Psoas muscle (tissue), 8 donors: ENCODE measurements around the gene PPP2R2C. TPM values are rescaled to one million over a fixed set of nuclear protein-coding genes. Genes with fewer than 3 reads are reported as not detected.

Source experiments
- ATAC-seq, 4 donors: fragments of 200-7000 bp; cut with Tn5 transposase; one replicate each; pipeline ENCODE4 v1.9.1; 2020; ENCODE audit warnings: moderate library complexity in 3 of 4, mild to moderate bottlenecking in 2 of 4
- DNase-seq, 2 donors: peaks; one replicate each; pipeline ENCODE4 v3.0.0-alpha.2; 2020
- H3K27ac ChIP-seq: fragments of 200-600 bp; one replicate; pipeline ENCODE4 v1.8.0; 2022
- H3K27me3 ChIP-seq, 3 donors: fragments of 200-600 bp in 1 of 3; one replicate each; pipeline versions ENCODE4 v1.6.1 to v1.8.0; 2013 to 2022; ENCODE audit warnings: low read length in 2 of 3, mild to moderate bottlenecking in 2 of 3, moderate library complexity in 1 of 3; ENCODE audit not compliant: insufficient read depth in 3 of 3
- H3K36me3 ChIP-seq, 2 donors: fragments of 200-600 bp in 1 of 2; one replicate each; pipeline versions ENCODE4 v1.6.1 to v1.8.0; 2013 to 2022; ENCODE audit warnings: low read depth in 1 of 2, mild to moderate bottlenecking in 1 of 2, moderate library complexity in 1 of 2; ENCODE audit not compliant: insufficient read depth in 1 of 2
- H3K4me1 ChIP-seq: fragments of 200-600 bp; one replicate; pipeline ENCODE4 v1.8.0; 2022
- H3K4me3 ChIP-seq: fragments of 200-600 bp; one replicate; pipeline ENCODE4 v1.8.0; 2022; ENCODE audit warnings: mild to moderate bottlenecking
- H3K9me3 ChIP-seq: fragments of 200-600 bp; one replicate; pipeline ENCODE4 v1.8.0; 2022
- WGBS, 3 donors: extraction: QIAGEN DNeasy Blood & Tissue Kit; methylation state at CpG; one replicate each; pipeline versions ENCODE4 v1.1.6 to v1.1.7; 2013; 5-methylcytosine and 5-hydroxymethylcytosine counted together
- intact Hi-C, 2 donors: fragments of 100-400 bp; cut with DNase I; formaldehyde crosslinking; loops; one replicate each; pipeline versions ENCODE4 v1.11.0 to v1.14.2; 2022
- polyA plus RNA-seq, 3 donors: library from polyadenylated mRNA; stranded (reverse); fragments of 200-250 nt; gene quantifications; one replicate each; pipeline ENCODE4 v1.2.3, GENCODE V29; 2013
- total RNA-seq, 4 donors: library from RNA; stranded (reverse); fragmentation: NEBNext Ultra II Directional in 2 of 4; extraction: Animal tissue kit (Norgen Biotek cat#: 25700) in 2 of 4; gene quantifications; one replicate each; pipeline versions ENCODE4 v1.2.1 to v1.2.4, GENCODE V29; 2021 to 2023
- TF ChIP-seq, protein P1 (sequence below): fragments of 200-600 bp; IDR thresholded peaks from one replicate; pipeline ENCODE4 v1.8.0; 2022; ENCODE audit warnings: antibody characterized with exemption
- donor health status: healthy with polysubstance abuse.
- donor health status: DM: no; HTN: no; CAD: no; lungs with moderate emphysema.
- donor health status: Bipolar disorder and iron deficiency.
- donor health status: healthy.
- donor health status: DM: yes; HTN: yes; CAD: no.
- donor health status: DM: no; HTN: no; CAD: no.
- donor health status: DM: no; HTN: no; CAD: no.
- donor health status: DM: yes; HTN: yes; CAD: no.

Gene PPP2R2C
- total and polyA plus RNA-seq, 7 donors = 0.08 to 3.2 (median 1.2) TPM

DNA sequence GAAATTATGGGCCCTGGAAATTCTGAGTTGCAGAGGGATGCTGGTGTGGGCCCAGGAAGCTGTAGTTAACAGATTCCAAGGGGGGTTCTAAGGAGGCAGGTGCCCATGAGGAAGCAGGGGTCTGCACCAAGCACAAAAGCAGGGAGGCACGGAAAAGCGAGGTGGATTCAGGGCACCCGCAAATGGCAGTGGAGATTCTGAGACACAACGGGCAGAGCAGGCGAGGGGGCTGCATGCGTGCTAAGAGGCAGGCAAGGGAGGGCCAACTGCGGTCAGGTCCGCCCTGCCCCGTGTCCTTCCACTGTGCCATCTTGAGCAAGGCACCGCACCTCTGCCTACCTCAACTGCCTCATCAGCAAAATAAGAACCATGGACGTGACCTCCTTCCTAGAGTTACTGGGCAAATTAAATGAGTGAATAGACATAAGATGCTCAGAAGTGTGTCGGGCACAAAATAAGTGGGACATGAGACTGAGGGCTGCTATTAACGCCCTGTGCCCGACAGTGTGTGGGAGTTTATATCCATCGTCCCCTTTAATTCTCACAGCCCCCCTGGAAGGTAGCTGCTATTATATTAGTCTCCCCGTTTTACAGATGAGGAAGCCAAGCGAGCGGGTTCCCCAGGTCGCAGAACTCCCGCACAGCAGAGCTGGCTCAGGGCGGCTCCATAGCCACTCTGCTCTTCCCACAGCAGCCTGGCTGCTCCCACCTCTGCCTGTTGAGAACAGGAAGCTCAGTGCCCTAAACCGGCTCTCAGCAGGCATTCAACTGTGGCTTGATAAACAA, 67.6 kb downstream of the PPP2R2C start:
- Histone ChIP-seq H3K4me3 (no peak overlapping the region), H3K36me3 (no peaks in the 10 kb centered on the region), H3K27me3 (peaks cover 2 to 56% (median 10%) of the 10 kb centered on the region in 3 donors), H3K9me3 (no peaks in the 10 kb centered on the region), H3K4me1 (no peaks in the 10 kb centered on the region), H3K27ac (no peak overlapping the region)
- 57 to 60% (median 59%) methylated on average over 22 of the region's 22 CpGs for WGBS, 3 donors
- TF ChIP-seq, protein P1, sequence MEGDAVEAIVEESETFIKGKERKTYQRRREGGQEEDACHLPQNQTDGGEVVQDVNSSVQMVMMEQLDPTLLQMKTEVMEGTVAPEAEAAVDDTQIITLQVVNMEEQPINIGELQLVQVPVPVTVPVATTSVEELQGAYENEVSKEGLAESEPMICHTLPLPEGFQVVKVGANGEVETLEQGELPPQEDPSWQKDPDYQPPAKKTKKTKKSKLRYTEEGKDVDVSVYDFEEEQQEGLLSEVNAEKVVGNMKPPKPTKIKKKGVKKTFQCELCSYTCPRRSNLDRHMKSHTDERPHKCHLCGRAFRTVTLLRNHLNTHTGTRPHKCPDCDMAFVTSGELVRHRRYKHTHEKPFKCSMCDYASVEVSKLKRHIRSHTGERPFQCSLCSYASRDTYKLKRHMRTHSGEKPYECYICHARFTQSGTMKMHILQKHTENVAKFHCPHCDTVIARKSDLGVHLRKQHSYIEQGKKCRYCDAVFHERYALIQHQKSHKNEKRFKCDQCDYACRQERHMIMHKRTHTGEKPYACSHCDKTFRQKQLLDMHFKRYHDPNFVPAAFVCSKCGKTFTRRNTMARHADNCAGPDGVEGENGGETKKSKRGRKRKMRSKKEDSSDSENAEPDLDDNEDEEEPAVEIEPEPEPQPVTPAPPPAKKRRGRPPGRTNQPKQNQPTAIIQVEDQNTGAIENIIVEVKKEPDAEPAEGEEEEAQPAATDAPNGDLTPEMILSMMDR = no peak
- no peak for ATAC-seq
- no peak for DNase-seq
- intact Hi-C loops = no loop called here

DNA sequence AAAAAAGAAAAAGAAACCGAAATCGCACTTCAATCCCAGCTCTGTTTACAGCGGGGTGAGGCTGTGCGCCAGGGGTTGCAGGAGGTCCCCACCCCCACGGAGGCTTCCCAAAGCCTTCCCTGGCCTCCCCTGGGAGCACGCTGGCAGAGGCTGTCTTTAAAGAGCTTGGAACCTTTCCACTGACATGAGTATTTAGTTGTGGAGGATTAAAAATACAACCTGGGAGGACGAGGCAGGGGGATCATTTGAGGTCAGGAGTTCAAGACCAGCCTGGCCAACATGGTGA, 69.1 kb downstream of the PPP2R2C start:
- no peak overlapping the region for H3K4me3 ChIP-seq
- no peak for ATAC-seq
- 2 to 3% (median 3%) methylated on average over 7 of the region's 7 CpGs for WGBS, 3 donors
- H3K4me1 ChIP-seq = no peaks in the 10 kb centered on the region
- no peak for DNase-seq
- H3K36me3 ChIP-seq = no peaks in the 10 kb centered on the region
- intact Hi-C loops = no loop called here
- no peaks in the 10 kb centered on the region for H3K9me3 ChIP-seq
- H3K27me3 ChIP-seq = peaks cover 3 to 70% (median 10%) of the 10 kb centered on the region in 3 donors
- H3K27ac ChIP-seq = no peak overlapping the region
- TF ChIP-seq, protein P1 = no peak

DNA sequence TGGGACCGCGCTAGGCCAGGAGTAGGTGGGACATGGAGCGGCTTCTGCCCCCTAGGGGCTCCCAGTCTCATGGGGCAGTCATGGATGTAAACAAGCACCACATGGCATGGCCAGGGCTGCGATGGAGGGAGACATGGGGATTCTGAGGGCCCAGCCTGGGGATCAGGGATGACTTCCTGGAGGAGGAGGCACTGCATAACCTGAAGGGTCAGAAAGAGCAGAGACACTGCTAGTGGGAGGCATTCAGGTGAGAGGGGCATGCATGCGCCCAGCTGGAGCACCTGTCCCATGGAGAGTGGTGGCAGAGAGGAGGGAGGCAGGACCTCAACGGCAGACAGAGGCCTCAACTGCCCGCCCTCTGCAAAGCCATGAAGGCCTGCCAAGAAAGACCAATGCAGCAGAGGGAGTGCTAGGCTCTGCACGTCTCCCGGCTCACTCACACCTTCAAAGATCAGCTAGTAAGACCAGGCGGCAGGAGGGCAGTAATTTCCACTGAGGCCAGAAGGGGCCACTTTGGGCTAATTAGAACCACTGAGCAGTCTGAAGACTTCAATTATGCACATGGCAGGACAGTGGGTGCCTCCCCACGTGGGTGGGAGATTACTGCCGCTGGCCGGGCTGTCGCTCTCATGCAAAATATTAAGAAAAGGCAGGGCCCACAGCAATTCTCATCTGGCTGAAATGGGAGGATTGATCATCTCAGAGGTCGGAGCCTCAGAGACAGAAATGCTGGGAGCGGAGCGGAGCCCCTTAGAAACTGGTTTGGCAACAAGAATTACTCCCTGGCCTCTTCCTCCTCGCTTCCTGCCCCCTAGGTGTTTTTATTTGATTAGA, 69.6 kb downstream of the PPP2R2C start:
- WGBS, 3 donors = 23 to 28% (median 27%) methylated on average over 17 to 18 of the region's 18 CpGs
- intact Hi-C loops = no loop called here
- Histone ChIP-seq H3K4me1 (no peaks in the 10 kb centered on the region), H3K36me3 (no peaks in the 10 kb centered on the region), H3K27ac (no peak overlapping the region), H3K27me3 (peaks cover 3 to 74% (median 10%) of the 10 kb centered on the region in 3 donors), H3K4me3 (no peak overlapping the region), H3K9me3 (no peaks in the 10 kb centered on the region)
- DNase-seq = no peak
- TF ChIP-seq, protein P1 = no peak
- no peak for ATAC-seq

DNA sequence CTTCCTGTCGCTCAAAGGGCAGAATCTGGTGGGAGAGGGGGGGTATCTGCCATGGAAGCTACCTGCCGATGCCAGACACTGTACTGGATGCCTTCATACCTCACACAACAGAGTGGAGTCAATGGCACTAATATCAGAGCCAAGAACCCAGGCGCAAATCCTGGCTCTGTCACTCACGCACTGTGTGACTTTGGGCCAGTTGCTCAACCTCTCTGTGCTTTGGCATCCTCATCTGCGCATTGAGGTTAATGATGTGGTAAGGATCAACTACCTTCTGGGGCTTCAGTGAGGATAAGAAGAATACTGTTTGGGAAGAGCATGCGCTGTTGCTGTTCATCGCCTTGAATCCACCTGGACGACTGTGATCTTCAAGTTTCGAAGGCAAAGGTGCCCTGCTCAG, 70.6 kb downstream of the PPP2R2C start:
- Histone ChIP-seq H3K9me3 (no peaks in the 10 kb centered on the region), H3K27ac (no peak overlapping the region), H3K4me1 (no peaks in the 10 kb centered on the region), H3K36me3 (no peaks in the 10 kb centered on the region), H3K4me3 (no peak overlapping the region), H3K27me3 (peaks cover 3 to 81% (median 12%) of the 10 kb centered on the region in 3 donors)
- 85 to 91% (median 85%) methylated on average over 9 of the region's 9 CpGs for WGBS, 3 donors
- TF ChIP-seq, protein P1 = no peak
- no peak for ATAC-seq
- intact Hi-C loops = no loop called here
- DNase-seq = no peak
